HG02798 (cell line): Measurements from ENCODE around the gene ST3GAL2.
A peak's percentile ranks its signal among the peaks of the same experiment; 100 is the strongest.
"Not testable (repeated sequence)": the region's sequence is repeated elsewhere in the genome, so short reads cannot be mapped to it uniquely, and the experiment has no call there.

Source experiments
- ATAC-seq: cut with Tn5 transposase; IDR thresholded peaks from one replicate; pipeline ENCODE4 v1.9.1; 2021; ENCODE audit warnings: mild to moderate bottlenecking; ENCODE audit not compliant: unreplicated experiment, poor library complexity

Gene ST3GAL2

GRCh38 chr16:70419384-70420327 is 19.2 kb downstream of the ST3GAL2 start:
- ATAC-seq: no peak

- ATAC-seq: no peak
Observed at GRCh38 chr16:70418993-70419318, 19.9 kb downstream of the ST3GAL2 start.

GRCh38 chr16:70418274-70418992 is 20.5 kb downstream of the ST3GAL2 start:
- no peak for ATAC-seq

GRCh38 chr16:70417661-70418060 is 21.2 kb downstream of the ST3GAL2 start:
- no peak for ATAC-seq

GRCh38 chr16:70416748-70417616 is 21.9 kb downstream of the ST3GAL2 start:
- ATAC-seq: peak; percentile 90

DNA sequence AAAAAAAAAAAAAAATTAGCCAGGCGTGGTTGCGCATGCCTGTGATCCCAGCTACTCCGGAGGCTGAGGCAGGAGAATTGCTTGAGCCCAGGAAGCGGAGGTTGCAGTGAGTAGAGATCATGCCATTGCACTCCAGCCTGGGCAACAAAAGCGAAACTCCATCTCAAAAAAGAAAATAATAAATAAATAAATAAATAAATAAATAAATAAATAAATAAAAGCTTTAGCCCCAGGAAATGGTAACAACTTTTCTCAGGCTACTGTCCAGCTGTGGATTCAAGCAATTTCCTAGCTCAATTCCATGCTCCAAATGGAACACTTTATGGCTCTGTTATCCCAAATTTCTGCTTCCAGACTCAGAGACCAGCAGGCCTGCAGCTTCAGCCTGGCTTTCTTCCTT is 25.3 kb downstream of the ST3GAL2 start:
- not testable (repeated sequence) for ATAC-seq

GRCh38 chr16:70412385-70412784 is 26.5 kb downstream of the ST3GAL2 start:
- no peak for ATAC-seq

GRCh38 chr16:70410734-70411133 is 28.2 kb downstream of the ST3GAL2 start:
- ATAC-seq: no peak

DNA sequence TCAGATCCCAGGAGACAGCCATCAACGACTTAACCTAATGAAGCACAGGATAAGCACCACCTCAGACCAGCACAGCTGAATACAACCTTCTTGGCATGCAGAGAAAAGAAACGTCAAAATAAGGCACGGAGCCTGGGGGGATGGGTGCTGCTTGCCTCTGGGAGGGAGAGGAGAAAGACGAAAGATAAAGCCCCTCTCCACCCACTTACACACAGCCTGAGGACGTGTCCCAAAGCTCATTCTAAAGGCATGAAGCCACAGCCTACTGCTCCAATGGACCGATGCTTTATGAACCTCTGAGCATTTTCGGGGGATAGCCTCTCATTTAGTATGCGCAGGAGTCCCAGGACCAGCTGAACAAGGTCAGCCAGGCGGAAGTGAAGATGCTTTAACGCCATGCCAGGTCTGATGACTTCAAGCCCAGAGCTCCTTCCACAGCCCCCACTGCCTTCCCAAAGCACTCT is 31.1 kb downstream of the ST3GAL2 start:
- no peak for ATAC-seq

DNA sequence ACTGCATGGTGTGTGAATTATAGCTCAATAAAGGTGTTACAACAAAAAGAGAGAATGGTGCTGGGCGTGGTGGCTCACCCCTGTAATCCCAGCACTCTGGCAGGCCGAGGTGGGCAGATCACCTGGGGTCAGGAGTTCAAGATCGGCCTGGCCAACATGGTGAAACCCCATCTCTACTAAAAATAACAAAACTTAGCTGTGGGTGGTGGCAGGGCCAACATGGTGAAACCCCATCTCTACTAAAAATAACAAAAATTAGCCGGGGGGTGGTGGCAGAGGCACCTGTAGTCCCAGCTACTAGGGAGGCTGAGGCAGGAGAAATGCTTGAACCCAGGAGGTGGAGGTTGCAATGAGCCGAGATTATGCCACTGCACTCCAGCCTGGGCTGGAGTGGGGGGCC is 32.8 kb downstream of the ST3GAL2 start:
- ATAC-seq: peak; percentile 26

GRCh38 chr16:70402916-70403659 is 35.8 kb downstream of the ST3GAL2 start:
- ATAC-seq: no peak

DNA sequence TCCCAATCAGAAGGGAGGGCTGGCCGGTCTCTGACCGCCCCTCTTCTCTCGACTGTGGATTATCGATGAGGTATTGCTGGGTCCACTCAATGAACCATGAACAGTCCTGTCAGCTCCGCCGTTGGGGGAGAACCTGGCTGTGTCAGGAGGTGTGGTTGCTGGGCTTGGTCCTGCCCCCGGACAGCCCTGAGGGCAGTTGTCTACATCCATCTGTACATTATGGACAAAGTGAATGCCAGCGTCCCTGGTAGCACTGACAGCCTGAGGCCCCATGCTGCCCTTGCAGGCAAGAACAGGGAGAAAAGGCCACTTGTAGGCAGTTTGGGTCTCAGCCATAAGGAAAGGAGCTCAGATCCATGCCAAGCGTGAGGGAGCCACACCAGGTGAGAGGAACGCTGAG is 38.9 kb downstream of the ST3GAL2 start:
- no peak for ATAC-seq

DNA sequence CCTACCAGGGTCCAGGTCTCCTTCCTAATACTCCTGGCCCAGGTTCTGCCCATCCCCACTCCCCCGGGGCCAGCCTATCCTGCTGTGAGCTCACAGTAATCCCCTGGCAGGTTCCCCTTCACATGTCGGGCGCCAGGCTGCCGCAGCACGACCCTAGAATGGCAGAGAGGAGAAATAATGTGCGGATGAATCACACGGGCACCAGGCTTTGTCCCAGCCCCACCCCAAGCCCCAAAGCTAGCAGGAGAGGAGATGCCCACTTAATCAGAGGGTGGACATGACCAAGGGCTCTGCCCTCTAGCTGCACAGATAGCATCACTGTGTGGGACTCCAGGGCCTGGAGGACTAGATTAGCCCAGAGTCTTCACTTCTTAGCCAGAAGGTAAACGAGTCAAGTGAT is 39.5 kb downstream of the ST3GAL2 start:
- no peak for ATAC-seq

- no peak for ATAC-seq
Observed at GRCh38 chr16:70398177-70398743, 40.6 kb downstream of the ST3GAL2 start.

DNA sequence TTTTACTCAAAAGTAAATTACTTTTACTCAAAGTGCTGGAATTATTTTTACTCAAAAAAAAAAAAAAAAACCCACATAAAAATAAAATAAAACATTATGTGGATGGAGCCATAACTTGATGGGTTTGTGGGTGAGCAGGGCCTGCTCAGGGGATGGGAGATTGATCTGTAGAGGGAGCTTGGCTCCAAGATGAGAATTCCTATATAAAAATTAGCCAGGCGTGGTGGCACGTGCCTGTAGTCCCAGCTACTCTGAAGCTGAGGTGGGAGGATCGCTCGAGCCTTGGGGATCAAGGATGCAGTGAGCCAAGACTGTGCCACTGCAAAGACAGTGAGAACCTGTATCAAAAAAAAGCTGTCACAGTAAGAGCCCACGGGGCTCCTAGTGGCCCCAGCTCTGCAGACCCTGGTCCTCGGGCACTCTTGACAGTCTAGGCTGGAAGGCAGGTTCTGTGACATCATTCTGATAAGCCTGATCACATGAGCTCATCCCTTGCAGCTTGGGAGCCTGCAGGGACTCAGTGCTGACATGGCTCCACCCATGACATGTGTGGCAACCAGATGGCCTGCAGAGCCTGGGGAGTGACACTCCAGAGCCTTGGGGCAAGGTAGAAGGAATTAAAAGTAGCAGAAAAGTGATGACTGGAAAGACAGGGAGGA is 42.5 kb downstream of the ST3GAL2 start:
- no peak for ATAC-seq

DNA sequence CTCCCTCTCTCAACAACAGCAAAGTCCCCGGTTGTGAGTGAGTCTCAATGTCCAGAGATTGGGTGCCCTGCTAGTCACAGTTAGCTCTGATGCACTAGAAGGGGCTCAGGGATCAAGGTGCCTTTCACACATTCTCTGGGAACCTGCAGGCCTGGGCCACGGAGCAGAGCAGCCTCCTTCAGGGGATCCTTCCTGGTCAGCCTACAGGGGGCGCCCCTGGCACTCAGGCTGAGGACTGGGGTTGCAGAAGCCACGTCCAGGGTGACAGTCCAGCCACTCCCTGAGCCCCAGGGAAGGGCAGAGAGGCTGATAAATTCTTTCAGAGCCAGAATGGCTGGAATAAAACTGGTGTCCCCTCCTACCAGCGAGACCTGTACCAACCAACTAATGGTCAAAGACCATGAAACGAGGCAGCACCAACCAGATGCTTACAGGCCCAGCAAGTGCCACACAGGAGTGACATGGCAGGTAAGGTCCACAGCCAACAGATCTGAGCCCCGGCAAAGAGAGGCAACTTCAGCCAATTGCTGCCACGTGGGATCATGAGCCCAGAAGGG is 43.5 kb downstream of the ST3GAL2 start:
- peak; percentile 68 for ATAC-seq

GRCh38 chr16:70394853-70395252 is 44.0 kb downstream of the ST3GAL2 start:
- no peak for ATAC-seq

DNA sequence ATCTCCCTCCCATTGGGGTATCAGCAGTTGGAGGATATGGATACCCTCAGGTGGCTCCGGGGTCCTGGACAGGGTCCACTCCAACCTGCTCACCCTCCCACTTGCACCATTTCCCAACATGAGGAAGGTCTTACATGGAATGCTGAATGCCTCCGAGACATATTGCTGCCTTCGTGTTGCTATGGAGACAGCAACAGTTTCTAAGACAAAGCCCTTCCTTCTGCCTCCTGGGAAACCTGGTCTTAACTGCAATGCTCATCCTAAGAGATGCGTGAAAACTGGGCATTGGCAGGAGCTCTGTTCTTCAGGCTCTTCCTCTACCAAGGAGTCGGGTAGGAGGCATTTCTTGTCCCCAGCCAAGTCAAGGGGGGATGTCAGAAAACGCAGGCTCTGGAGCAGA is 45.2 kb downstream of the ST3GAL2 start:
- no peak for ATAC-seq

DNA sequence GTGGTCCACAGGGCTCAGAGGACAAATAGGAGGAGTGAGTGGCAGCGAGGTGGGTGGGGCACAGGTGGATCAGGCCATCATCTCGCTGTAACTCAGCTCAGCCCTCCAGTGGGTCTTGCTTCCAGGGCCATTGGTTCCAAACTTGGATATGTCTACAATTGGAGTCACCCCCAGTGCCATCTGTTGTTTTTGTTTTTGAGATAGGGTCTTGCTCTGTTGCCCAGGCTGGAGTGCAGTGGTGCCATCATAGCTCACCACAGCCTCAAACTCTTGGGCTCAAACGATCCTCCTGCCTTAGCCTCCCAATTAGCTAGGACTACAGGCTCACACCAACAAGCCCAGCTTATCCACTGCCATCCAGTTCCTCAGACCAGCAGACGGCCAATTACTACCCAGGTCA is 46.3 kb downstream of the ST3GAL2 start:
- no peak for ATAC-seq
